Nephron progenitor cell (in vitro differentiated cells): ENCODE data around the gene ZPLD1.

Experiments used
- DNase-seq: peaks from one replicate; pipeline ENCODE4 v3.0.0; 2021
- H3K27ac Mint-ChIP-seq: 2 replicates; pipeline ENCODE4 v1.8.0; 2021; ENCODE audit warnings: mild to moderate bottlenecking, moderate library complexity, mixed read lengths
- H3K27me3 Mint-ChIP-seq: 2 replicates; pipeline ENCODE4 v1.8.0; 2021; ENCODE audit warnings: mild to moderate bottlenecking, low read depth, mixed read lengths; ENCODE audit not compliant: poor library complexity
- H3K36me3 Mint-ChIP-seq: 2 replicates; pipeline ENCODE4 v1.8.0; 2021; ENCODE audit warnings: low read depth, mixed read lengths
- H3K4me1 Mint-ChIP-seq: 2 replicates; pipeline ENCODE4 v1.8.0; 2021; ENCODE audit warnings: mixed read lengths
- H3K4me3 Mint-ChIP-seq: 2 replicates; pipeline ENCODE4 v1.8.0; 2021; ENCODE audit warnings: mild to moderate bottlenecking, moderate library complexity, mixed read lengths
- H3K9me3 Mint-ChIP-seq: 2 replicates; pipeline ENCODE4 v1.8.0; 2021; ENCODE audit warnings: mild to moderate bottlenecking, moderate library complexity, mixed read lengths
- TF ChIP-seq, protein P1 (sequence below): fragments of 200-600 bp; sonication (generic); IDR thresholded peaks from 2 replicates; pipeline ENCODE4 v1.5.0; 2021; ENCODE audit warnings: antibody characterized with exemption

The ZPLD1 gene

GRCh38 chr3:102398666-102399065 lies 36.1 kb upstream of the ZPLD1 start:
- no peak overlapping the region for H3K4me3 Mint-ChIP-seq
- TF ChIP-seq, protein P1, sequence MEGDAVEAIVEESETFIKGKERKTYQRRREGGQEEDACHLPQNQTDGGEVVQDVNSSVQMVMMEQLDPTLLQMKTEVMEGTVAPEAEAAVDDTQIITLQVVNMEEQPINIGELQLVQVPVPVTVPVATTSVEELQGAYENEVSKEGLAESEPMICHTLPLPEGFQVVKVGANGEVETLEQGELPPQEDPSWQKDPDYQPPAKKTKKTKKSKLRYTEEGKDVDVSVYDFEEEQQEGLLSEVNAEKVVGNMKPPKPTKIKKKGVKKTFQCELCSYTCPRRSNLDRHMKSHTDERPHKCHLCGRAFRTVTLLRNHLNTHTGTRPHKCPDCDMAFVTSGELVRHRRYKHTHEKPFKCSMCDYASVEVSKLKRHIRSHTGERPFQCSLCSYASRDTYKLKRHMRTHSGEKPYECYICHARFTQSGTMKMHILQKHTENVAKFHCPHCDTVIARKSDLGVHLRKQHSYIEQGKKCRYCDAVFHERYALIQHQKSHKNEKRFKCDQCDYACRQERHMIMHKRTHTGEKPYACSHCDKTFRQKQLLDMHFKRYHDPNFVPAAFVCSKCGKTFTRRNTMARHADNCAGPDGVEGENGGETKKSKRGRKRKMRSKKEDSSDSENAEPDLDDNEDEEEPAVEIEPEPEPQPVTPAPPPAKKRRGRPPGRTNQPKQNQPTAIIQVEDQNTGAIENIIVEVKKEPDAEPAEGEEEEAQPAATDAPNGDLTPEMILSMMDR: no peak
- peaks cover 4% of the 10 kb centered on the region for H3K9me3 Mint-ChIP-seq
- H3K27ac Mint-ChIP-seq: no peak overlapping the region
- H3K27me3 Mint-ChIP-seq: no peaks in the 10 kb centered on the region
- no peaks in the 10 kb centered on the region for H3K36me3 Mint-ChIP-seq
- H3K4me1 Mint-ChIP-seq: no peaks in the 10 kb centered on the region
- no peak for DNase-seq

DNA sequence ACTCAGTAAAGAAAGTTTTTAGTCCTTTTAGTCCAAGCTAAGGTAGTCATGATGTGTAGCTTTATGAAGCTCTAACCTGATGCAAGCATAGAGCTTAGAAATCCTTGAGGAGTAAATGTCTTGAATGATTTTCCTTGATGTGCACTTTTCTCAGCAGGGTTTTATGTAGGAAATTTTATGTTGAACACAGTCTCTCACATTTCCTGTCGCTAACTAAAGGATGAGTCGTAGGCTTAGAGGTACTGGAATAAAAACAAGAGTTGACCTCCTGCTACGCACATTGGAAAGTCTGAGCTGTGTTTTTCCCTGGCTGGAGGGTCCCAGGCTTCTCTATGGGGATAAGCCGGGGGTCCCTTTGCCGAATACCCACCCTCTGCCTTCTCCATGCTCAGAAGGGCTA lies 34.7 kb upstream of the ZPLD1 start:
- Mint-ChIP-seq H3K36me3 (no peaks in the 10 kb centered on the region), H3K4me1 (no peaks in the 10 kb centered on the region), H3K4me3 (no peak overlapping the region), H3K9me3 (peaks cover 3% of the 10 kb centered on the region), H3K27ac (no peak overlapping the region), H3K27me3 (no peaks in the 10 kb centered on the region)
- TF ChIP-seq, protein P1: no peak
- no peak for DNase-seq

DNA sequence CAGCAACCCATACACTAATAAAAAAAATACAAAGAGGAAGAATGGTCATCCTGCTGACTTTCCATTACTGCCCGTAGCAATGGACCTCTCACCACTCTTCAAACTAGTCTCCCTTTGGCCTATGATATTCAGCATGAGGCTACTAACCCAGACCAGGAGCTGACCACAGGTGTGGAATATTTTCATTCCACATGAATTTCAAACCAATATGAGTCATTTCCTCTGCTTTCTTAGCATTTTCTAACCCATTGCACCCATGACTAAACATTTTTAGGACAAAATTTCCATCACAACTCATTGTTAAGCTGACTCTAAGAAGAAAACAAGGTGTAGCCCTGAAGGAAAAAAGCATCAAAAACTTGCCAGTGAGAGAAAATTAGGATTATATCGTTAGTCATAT lies 34.0 kb upstream of the ZPLD1 start:
- Mint-ChIP-seq H3K27ac (no peak overlapping the region), H3K36me3 (no peaks in the 10 kb centered on the region), H3K9me3 (no peaks in the 10 kb centered on the region), H3K4me1 (no peaks in the 10 kb centered on the region), H3K4me3 (no peak overlapping the region), H3K27me3 (no peaks in the 10 kb centered on the region)
- TF ChIP-seq, protein P1: no peak
- DNase-seq: no peak

GRCh38 chr3:102410616-102411015 lies 24.2 kb upstream of the ZPLD1 start:
- Mint-ChIP-seq H3K4me3 (no peak overlapping the region), H3K36me3 (no peaks in the 10 kb centered on the region), H3K9me3 (no peaks in the 10 kb centered on the region), H3K4me1 (no peaks in the 10 kb centered on the region), H3K27me3 (no peaks in the 10 kb centered on the region), H3K27ac (no peak overlapping the region)
- DNase-seq: no peak
- TF ChIP-seq, protein P1: no peak

GRCh38 chr3:102415553-102415952 lies 19.3 kb upstream of the ZPLD1 start:
- Mint-ChIP-seq H3K36me3 (no peaks in the 10 kb centered on the region), H3K27ac (no peak overlapping the region), H3K4me1 (no peaks in the 10 kb centered on the region), H3K27me3 (no peaks in the 10 kb centered on the region), H3K9me3 (no peaks in the 10 kb centered on the region), H3K4me3 (no peak overlapping the region)
- DNase-seq: no peak
- TF ChIP-seq, protein P1: no peak

GRCh38 chr3:102419786-102420185 lies 15.0 kb upstream of the ZPLD1 start:
- no peak for DNase-seq
- H3K27me3 Mint-ChIP-seq: no peaks in the 10 kb centered on the region
- no peaks in the 10 kb centered on the region for H3K9me3 Mint-ChIP-seq
- H3K27ac Mint-ChIP-seq: no peak overlapping the region
- TF ChIP-seq, protein P1: no peak
- no peaks in the 10 kb centered on the region for H3K4me1 Mint-ChIP-seq
- no peak overlapping the region for H3K4me3 Mint-ChIP-seq
- H3K36me3 Mint-ChIP-seq: no peaks in the 10 kb centered on the region
